Activated naive CD8-positive, alpha-beta T cell (primary cell): ENCODE results near the gene PRSS22.
A peak's percentile ranks its signal among the peaks of the same experiment; 100 is the strongest.
"Not testable (repeated sequence)": the region's sequence is repeated elsewhere in the genome, so short reads cannot be mapped to it uniquely, and the experiment has no call there.

Source experiments
- H3K27ac Mint-ChIP-seq: one replicate; pipeline ENCODE4 v1.8.0; 2021; ENCODE audit warnings: mixed read lengths
- H3K27me3 Mint-ChIP-seq: one replicate; pipeline ENCODE4 v1.8.0; 2021; ENCODE audit warnings: mixed read lengths
- H3K36me3 Mint-ChIP-seq: one replicate; pipeline ENCODE4 v1.8.0; 2021; ENCODE audit warnings: mixed read lengths
- H3K4me1 Mint-ChIP-seq: one replicate; pipeline ENCODE4 v1.8.0; 2021; ENCODE audit warnings: low read depth, mixed read lengths
- H3K4me3 Mint-ChIP-seq: one replicate; pipeline ENCODE4 v1.8.0; 2021; ENCODE audit warnings: mild to moderate bottlenecking, mixed read lengths
- H3K9me3 Mint-ChIP-seq: one replicate; pipeline ENCODE4 v1.8.0; 2021; ENCODE audit warnings: low read depth, mixed read lengths

The PRSS22 gene, protein sequence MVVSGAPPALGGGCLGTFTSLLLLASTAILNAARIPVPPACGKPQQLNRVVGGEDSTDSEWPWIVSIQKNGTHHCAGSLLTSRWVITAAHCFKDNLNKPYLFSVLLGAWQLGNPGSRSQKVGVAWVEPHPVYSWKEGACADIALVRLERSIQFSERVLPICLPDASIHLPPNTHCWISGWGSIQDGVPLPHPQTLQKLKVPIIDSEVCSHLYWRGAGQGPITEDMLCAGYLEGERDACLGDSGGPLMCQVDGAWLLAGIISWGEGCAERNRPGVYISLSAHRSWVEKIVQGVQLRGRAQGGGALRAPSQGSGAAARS

DNA sequence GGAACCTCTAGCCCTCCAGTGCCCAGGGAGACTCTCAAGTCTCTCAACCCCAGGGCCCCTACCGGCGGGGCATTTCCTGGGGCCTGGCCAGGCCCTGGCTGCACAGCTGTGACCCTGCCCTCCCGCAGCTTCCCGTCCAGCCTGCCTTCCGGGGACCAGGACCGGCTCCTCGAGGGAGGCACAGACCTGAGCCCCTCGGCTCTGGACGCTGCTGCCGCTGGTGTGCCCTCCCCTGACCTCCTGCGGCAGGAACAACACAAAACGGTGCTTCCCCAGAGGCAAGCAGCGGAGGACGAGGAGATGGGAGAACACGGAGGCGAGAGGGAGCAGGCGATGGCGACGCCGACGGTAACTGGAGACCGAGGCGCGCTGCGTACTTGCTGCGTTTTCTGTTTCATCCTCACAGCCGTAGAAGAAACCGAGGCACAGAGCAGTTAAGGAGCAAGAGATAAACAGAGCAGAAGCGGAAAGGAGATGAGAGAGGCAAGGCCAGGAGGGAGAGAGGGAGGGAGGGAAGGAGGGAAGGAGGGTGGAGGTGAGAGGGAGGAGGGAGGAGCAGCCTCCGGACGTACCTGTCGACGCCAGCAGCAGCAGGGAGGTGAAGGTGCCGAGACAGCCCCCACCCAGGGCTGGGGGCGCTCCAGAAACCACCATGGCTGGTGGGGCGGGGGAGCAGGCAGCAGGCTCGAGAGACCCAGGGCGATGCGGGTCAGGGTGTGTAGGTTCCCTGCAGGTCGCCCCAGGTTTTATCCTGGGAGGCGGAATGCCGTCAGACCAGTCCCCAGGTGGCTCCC, at the start of gene PRSS22:
PRSS22 (minus strand) TSS at position 720 of the 794 bp plus-strand sequence; CDS start at position 654, 66 bp downstream.
- Mint-ChIP-seq H3K4me3 (peak within 1 kb of the TSS; percentile 79), H3K4me1 (peaks cover 5% of the 10 kb centered on the region), H3K36me3 (peaks cover 8% of the 10 kb centered on the region), H3K27ac (no peak within 1 kb of the TSS), H3K9me3 (peaks cover 9% of the 10 kb centered on the region), H3K27me3 (peaks cover 2% of the 10 kb centered on the region)

DNA sequence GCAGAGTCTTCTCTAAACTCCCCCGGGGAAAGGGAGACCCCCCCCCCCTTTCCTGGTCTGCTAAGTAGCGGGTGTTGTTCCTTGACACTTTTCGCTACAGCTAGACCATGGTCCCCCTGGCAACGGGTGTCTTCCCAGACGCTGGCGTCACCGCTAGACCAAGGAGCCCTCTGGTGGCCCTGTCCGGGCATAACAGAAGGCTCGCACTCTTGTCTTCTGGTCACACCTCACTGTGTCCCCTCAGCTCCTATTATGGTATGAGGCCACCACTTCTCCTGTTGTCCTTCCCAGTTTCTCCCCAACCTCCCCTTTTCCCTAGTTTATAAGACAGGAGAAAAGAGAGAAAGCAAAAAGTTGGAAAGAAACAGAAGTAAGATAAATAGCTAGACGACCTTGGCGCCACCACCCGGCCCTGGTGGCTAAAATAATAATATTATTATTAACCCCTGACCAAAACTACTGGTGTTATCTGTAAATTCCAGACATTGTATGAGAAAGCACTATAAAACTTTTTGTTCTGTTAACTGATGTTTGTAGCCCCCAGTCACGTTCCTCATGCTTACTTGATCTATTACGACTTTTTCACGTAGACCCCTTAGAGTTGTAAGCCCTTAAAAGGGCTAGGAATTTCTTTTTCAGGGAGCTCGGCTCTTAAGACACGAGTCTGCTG, 49.2 kb upstream of the PRSS22 start:
- H3K27me3 Mint-ChIP-seq, H3K27ac Mint-ChIP-seq, H3K36me3 Mint-ChIP-seq, H3K9me3 Mint-ChIP-seq, H3K4me3 Mint-ChIP-seq: not testable (repeated sequence)
- H3K4me1 Mint-ChIP-seq, result peaks cover 34% of the 10 kb centered on the region

DNA sequence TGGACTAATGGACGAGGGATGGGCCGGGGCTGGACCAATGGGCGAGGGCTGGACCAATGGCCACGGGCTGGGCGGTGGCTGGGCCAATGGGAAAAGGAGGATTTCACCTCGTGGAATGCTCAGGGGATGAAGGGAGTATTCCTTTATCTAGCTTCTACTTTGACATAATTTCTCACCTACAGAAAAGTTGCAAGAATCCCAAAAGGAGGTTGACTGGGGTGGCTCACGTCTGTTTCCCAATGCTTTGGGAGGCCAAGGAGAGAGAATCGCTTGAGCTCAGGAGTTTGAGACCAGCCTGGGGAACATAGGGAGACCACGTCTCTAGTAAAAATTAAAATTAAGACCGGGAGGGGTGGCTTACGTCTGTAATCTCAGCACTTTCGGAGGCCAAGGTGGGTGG, 48.0 kb upstream of the PRSS22 start:
- Mint-ChIP-seq H3K4me1 (peaks cover 27% of the 10 kb centered on the region), H3K4me3 (peak overlapping the region; percentile 79), H3K36me3 (no peaks in the 10 kb centered on the region), H3K27me3 (no peaks in the 10 kb centered on the region), H3K27ac (no peak overlapping the region), H3K9me3 (no peaks in the 10 kb centered on the region)

DNA sequence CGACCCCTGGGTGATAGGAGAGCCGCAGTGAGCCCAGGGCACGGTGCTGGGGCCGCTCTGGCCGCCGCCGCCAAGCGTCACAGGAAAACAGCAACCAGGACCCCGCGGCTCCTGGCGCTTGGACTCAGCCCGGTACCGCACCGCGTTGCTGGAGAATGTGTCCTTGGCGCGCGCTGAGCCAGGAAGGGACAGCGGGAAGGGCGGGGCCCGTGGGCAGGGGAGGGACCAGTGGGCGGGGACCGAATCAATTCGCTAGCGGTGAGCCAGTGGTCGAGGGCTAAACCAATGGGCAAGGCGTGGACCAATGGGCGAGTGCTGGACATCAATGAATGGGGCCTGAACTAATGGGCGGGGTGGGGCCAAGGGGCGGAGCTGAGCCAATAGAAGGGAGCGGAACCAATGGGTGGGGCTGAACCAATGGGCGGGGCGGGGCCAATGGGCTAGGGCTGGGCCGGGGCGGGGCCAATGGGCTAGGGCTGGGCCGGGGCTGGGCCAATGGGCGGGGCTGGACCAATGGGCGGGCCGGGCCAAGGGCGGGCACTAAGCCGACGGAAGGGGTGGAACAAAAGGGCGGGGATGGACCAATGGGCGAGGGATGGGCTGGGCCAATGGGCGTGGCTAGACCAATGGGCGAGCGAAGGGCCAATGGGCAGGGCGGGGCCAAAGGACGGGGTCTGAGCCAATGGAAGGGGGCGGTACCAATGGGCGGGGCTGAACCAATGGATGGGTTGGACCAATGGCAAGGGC, 47.4 kb upstream of the PRSS22 start:
- Mint-ChIP-seq H3K27me3 (no peaks in the 10 kb centered on the region), H3K4me3 (peak overlapping the region; percentile 94), H3K4me1 (peaks cover 23% of the 10 kb centered on the region)

DNA sequence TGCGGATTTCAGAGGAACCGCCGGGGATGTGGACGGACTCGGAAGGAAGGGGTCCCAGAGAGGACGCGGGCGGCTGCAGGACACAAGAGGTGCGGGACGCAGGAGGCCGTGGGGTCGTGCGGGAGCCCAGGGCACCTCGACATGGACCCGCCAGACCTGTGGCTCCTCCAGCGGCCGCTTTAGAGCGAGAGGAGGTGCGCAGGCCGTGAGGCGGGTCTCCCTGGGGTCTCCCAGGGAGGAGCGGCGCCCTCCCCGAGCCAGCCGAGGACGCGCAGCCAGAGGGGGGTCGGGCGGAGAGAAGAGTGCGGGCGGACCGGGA, 46.9 kb upstream of the PRSS22 start:
- no peaks in the 10 kb centered on the region for H3K9me3 Mint-ChIP-seq
- peaks cover 22% of the 10 kb centered on the region for H3K4me1 Mint-ChIP-seq
- no peaks in the 10 kb centered on the region for H3K27me3 Mint-ChIP-seq
- H3K4me3 Mint-ChIP-seq, result peak overlapping the region; percentile 94
- no peaks in the 10 kb centered on the region for H3K36me3 Mint-ChIP-seq
- no peak overlapping the region for H3K27ac Mint-ChIP-seq

More for the DNA sequence above, 47.4 kb upstream of the PRSS22 start:
- H3K36me3 Mint-ChIP-seq, result no peaks in the 10 kb centered on the region
- no peaks in the 10 kb centered on the region for H3K9me3 Mint-ChIP-seq
- H3K27ac Mint-ChIP-seq, result no peak overlapping the region

DNA sequence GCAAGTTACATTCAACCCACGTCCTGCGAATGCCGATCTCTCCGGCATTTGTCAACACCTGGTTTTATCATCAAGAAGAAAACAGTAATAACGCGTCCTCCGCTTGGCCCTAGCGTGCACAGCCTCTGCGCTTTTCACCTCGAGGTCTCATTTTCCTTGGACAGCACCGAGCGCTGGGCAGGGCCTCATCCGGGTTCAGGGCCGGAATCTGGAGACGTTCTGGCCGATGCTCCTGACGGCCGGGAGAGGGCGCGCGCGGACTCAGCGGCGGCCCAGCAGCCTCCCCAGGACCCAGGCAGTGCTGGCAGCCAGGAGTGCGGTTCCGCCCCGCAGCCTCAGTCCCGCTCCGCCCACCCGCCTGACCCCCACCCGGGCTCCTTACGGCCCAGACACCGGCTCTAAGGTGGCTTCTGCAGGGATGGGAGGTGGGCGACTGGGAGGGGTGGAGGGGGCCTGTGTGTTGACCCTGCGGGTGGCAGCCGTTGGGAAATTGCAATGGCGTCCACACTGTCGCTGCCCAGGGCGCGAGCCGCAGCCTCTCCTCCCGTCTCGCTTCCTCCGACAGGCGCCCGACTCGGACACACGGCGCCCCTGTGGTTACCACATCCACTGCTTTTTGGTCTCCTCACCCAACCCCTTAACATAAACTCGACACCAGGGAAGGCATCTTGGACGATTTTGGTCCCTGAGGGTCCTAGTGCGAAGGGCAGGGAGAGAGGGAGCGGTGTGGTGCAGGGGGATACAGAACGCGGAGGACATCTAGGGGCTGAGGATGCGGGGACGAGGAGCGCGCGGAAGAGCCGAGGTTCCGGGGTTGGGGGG, 46.3 kb upstream of the PRSS22 start:
- H3K4me1 Mint-ChIP-seq, result peaks cover 22% of the 10 kb centered on the region
- H3K36me3 Mint-ChIP-seq, result no peaks in the 10 kb centered on the region
- H3K27ac Mint-ChIP-seq, result peak overlapping the region; percentile 58
- no peaks in the 10 kb centered on the region for H3K9me3 Mint-ChIP-seq
- H3K27me3 Mint-ChIP-seq, result no peaks in the 10 kb centered on the region
- peak overlapping the region; percentile 94 for H3K4me3 Mint-ChIP-seq

DNA sequence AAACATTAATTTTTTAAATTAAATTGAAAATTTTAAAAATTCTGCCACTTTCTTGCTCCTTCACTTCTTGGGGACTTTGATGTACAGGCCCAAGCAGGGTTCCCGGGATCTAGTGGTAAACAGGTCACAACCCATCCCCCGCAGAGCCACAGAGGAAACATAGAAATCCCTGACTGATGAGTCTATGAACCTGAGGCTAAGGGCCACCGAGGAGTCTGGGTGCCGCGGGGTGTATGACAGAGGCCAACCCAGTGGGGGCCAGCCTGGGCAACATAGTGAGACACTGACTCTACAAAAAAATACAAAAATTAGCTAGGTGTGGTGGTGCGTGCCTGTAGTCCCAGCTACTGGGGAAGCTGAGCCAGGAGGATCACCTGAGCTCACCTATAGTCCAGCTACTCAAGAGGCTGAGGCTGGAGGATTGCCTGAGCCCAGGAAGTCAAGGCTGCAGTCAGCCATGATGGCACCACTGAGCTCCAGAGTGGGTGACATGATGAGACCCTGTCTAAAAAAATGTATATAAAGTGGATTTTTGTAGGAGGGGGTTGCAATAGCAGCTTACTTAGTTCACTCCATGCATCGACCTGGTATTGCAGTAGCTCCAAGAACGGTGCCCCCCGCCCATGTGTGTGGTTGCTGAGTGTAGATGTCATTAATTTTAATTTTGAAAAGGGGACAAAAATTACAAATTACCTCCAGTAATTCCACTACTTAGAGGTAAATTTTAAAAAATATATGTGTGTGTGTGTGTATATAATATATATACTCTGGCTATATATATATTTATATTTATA, 44.6 kb upstream of the PRSS22 start:
- no peak overlapping the region for H3K4me3 Mint-ChIP-seq
- no peaks in the 10 kb centered on the region for H3K27me3 Mint-ChIP-seq
- H3K4me1 Mint-ChIP-seq, result peaks cover 20% of the 10 kb centered on the region
- H3K27ac Mint-ChIP-seq, result no peak overlapping the region
- no peaks in the 10 kb centered on the region for H3K9me3 Mint-ChIP-seq
- H3K36me3 Mint-ChIP-seq, result no peaks in the 10 kb centered on the region

DNA sequence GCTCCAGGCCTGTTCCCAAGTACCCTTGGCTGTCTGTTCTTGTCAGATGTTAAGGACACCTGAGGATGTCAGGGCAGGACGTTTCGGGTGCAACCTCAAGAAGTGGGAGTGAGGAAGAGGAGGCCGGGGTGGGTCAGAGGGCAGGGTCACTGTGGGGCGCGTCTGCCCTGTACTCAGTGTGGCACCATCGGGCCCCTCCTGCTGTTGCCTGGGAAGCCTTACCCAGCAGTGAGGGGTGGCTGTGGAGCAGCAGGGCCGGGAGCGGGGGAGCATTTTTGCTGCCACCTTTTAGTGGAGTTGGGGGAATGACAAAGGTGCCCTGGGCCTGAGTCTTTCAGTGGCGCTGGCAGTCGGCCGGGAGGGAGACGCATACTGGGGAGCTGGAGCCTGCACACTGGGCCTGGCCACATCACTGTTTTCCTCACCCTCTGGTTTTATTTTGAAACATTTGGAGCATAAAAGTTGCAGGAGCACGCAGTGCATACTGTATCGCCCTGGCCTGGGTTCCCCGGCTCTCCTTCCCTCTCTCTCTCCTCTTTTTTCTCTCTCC, 42.6 kb upstream of the PRSS22 start:
- H3K27ac Mint-ChIP-seq, result no peak overlapping the region
- no peak overlapping the region for H3K4me3 Mint-ChIP-seq
- no peaks in the 10 kb centered on the region for H3K9me3 Mint-ChIP-seq
- peaks cover 5% of the 10 kb centered on the region for H3K4me1 Mint-ChIP-seq
- no peaks in the 10 kb centered on the region for H3K36me3 Mint-ChIP-seq
- H3K27me3 Mint-ChIP-seq, result no peaks in the 10 kb centered on the region

DNA sequence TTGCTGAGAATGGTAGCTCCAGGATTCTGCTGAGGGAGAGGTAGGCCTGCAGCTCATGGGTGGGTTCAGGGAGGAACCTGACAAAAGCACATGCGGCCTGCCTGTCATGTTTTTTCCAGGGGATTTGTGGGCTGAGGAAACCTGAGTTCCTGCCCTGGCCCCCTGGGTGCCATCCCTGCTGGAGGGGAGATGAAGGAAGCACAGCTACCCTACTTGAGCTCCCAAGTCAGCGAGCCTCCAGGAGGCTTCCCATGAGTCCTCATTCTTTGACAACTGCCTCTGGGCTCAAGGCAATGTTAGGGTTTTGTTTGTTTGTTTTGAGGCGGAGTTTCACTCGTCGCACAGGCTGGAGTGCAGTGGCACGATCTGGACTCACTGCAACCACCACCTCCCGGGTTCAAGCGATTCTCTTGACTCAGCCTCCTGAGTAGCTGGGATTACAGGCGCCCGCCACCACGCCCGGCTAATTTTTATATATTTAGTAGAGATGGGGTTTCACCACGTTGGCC, 41.6 kb upstream of the PRSS22 start:
- no peaks in the 10 kb centered on the region for H3K36me3 Mint-ChIP-seq
- H3K4me3 Mint-ChIP-seq, result no peak overlapping the region
- no peaks in the 10 kb centered on the region for H3K27me3 Mint-ChIP-seq
- H3K4me1 Mint-ChIP-seq, result peaks cover 5% of the 10 kb centered on the region
- no peaks in the 10 kb centered on the region for H3K9me3 Mint-ChIP-seq
- H3K27ac Mint-ChIP-seq, result no peak overlapping the region

DNA sequence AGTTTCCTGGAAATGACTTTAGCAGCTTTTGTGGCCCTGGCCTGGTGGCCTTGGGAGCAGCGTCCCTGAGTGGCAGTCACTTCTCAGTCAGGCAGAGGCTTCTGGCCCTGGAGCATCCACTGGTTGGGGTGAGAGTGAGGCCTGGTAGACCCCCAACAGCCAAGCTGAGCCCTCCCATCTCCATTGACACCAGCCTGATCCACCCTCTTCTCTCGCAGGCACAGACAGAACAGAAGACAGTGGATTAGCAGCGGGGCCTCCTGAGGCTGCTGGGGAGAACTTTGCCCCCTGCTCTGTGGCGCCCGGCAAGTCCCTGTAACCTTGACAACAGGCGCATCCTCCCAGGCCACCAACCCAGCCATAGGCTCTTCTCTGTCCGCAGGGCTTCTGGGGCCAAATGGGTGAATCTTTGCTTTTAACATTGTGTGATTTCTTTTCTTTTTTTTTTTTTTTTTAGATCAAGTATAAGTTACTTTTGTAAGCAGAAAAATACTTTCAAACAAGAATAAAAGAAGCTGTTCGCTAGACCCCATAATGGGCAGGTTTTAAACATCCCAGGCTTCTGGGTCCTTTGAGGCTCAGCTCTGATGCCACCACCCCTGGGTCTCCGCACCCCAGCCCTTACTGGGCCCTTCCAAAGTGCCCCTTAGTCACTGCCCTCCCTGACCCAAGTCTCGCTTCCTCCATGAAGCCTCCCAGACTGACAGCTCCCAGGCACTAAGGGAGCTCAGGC, 41.0 kb upstream of the PRSS22 start:
- Mint-ChIP-seq H3K27ac (no peak overlapping the region), H3K4me3 (no peak overlapping the region), H3K27me3 (no peaks in the 10 kb centered on the region), H3K9me3 (no peaks in the 10 kb centered on the region), H3K4me1 (peaks cover 3% of the 10 kb centered on the region), H3K36me3 (no peaks in the 10 kb centered on the region)

DNA sequence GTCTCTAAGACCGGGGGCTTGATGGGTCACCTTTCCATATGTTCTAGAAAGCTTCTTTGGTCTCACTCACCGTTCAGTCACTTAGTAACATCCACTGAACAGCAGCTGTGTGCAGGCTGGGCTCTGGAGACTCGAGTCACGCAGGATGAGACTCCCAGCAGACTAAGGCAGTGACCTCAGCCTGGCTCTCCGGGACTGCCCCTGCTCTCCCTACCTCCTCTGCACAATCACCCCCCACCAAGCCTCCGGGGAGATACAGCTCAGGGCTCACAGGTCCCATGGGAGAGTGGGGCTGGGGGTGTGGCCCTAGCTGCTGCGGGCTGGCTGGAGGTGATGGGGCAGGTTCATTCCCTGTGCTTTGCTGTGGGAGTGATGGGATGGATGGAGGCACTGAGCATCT, 39.1 kb upstream of the PRSS22 start:
- no peaks in the 10 kb centered on the region for H3K4me1 Mint-ChIP-seq
- no peak overlapping the region for H3K27ac Mint-ChIP-seq
- H3K36me3 Mint-ChIP-seq, result no peaks in the 10 kb centered on the region
- no peaks in the 10 kb centered on the region for H3K9me3 Mint-ChIP-seq
- H3K27me3 Mint-ChIP-seq, result no peaks in the 10 kb centered on the region
- H3K4me3 Mint-ChIP-seq, result no peak overlapping the region

DNA sequence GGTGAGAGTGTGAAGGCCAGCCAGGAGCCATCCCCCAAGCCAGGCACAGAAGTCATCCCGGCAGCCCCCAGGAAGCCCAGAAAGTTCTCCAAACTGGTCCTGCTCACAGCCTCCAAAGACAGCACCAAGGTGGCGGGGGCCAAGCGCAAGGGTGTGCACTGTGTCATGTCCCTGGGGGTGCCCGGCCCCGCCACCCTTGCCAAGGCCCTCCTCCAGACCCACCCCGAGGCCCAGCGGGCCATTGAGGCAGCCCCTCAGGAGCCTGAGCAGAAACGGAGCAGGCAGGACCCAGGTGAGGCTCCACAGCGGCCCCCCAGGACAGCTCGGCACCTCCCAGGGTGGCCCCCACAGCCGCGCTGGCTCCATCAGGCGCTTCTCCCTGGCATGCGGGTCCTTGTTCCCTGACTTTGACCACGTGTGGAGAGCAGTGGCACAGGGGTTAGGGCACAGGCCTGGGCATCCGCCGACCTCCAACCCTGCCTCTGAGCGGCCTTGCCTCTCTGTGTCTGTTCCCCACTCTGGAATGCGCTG, 38.6 kb upstream of the PRSS22 start:
- Mint-ChIP-seq H3K27ac (no peak overlapping the region), H3K27me3 (no peaks in the 10 kb centered on the region), H3K4me3 (no peak overlapping the region), H3K4me1 (no peaks in the 10 kb centered on the region), H3K36me3 (no peaks in the 10 kb centered on the region), H3K9me3 (no peaks in the 10 kb centered on the region)
